ENCODE measurements around the gene BCKDHA.

Gene BCKDHA

DNA sequence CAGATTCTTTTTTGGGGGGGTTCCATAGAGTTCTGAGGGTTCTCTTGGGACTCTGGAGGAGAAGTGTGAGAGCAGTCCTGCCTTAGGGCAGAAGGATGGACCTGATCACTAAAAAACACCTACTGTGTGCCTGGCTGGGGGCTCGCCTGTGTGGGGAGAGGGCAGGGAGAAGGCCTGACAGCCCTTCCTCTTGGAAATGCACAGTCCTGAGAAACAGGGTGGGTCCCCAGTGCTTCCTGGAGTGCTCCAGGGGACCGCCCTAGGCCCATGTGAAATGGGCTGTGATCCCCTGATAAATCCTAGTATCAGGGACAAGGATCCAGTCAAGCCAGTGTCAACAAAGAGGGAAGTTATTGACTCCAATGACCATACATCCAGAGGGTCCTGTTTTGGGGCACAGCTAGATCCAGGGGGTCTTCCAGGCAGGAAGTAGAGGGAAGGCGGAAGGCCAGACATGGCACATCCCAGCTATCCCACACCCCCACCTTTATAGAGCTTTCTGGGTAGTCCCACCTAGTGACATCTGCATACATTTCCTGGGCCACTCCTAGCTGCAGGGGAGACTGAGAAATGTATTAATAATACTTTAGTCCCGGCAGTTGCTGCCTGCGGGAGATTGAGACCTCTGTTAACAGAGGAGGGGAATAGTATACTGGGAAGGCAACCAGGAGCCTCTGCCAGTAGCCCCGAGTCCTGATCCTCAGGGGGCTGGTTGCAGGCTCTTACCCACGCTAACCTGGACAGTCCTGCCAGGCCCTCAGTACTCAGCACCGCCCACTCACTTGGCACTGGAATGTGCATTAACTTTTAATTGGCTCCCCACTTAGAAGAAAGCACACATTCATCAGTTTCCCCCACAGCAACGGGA lies 13.7 kb downstream of the BCKDHA start:
- no peaks in the 10 kb centered on the region for H3K79me2 ChIP-seq (ENCODE audit: insufficient read depth, low read length)

DNA sequence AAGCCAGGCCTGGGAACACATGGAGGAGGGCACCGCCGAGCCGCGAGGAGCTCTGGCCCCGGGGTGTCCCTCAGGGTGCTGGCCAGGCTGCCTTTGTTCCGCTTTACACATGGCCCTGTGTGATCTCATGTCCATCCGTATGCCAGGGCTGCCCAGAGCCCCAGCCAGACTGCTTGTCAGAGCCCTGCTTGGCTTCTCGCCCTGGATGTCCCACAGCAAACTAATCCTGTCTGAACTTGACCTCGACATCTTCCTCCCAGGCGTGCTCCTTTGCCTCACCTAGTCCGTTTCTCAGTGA lies 14.3 kb downstream of the BCKDHA start:
- no peaks in the 10 kb centered on the region for H3K79me2 ChIP-seq (ENCODE audit: insufficient read depth, low read length)
- no peak overlapping the region for H3K4me2 ChIP-seq (ENCODE audit: low read depth, low read length, poor library complexity, severe bottlenecking)
- H3K27ac ChIP-seq (ENCODE audit: low read depth, low read length) = no peak overlapping the region
- no peaks in the 10 kb centered on the region for H3K9me3 ChIP-seq (ENCODE audit: insufficient read depth, low read length)
- no peaks in the 10 kb centered on the region for H3K27me3 ChIP-seq (ENCODE audit: low read length)
- no peaks in the 10 kb centered on the region for H4K20me1 ChIP-seq (ENCODE audit: low read depth, low read length)
- H3K9ac ChIP-seq (ENCODE audit: low read length) = no peak overlapping the region
- no peaks in the 10 kb centered on the region for H3F3A ChIP-seq (ENCODE audit: insufficient read depth)
- H3K36me3 ChIP-seq (ENCODE audit: low read length) = no peaks in the 10 kb centered on the region
- no peak overlapping the region for H3K4me3 ChIP-seq (ENCODE audit: insufficient read depth, low read length, poor library complexity, severe bottlenecking)
- TF ChIP-seq, protein P1, sequence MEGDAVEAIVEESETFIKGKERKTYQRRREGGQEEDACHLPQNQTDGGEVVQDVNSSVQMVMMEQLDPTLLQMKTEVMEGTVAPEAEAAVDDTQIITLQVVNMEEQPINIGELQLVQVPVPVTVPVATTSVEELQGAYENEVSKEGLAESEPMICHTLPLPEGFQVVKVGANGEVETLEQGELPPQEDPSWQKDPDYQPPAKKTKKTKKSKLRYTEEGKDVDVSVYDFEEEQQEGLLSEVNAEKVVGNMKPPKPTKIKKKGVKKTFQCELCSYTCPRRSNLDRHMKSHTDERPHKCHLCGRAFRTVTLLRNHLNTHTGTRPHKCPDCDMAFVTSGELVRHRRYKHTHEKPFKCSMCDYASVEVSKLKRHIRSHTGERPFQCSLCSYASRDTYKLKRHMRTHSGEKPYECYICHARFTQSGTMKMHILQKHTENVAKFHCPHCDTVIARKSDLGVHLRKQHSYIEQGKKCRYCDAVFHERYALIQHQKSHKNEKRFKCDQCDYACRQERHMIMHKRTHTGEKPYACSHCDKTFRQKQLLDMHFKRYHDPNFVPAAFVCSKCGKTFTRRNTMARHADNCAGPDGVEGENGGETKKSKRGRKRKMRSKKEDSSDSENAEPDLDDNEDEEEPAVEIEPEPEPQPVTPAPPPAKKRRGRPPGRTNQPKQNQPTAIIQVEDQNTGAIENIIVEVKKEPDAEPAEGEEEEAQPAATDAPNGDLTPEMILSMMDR (IDR thresholded peaks at IDR 0.05; ENCODE audit: insufficient read depth, low read length, poor library complexity, severe bottlenecking) = no peak
- TF ChIP-seq EZH2phosphoT487 (conservative IDR thresholded peaks at IDR 0.05; ENCODE audit: low read length) = no peak
- H2AFZ ChIP-seq (ENCODE audit: low read depth, low read length, severe bottlenecking) = no peak overlapping the region
- no peaks in the 10 kb centered on the region for H3K9me2 ChIP-seq (replicated peaks; ENCODE audit: insufficient read depth, low read length)

More for the DNA sequence above, 13.7 kb downstream of the BCKDHA start:
- Histone ChIP-seq H3K4me2 (ENCODE audit: low read depth, low read length, poor library complexity, severe bottlenecking) (no peak overlapping the region), H2AFZ (ENCODE audit: low read depth, low read length, severe bottlenecking) (no peak overlapping the region), H3K4me3 (ENCODE audit: insufficient read depth, low read length, poor library complexity, severe bottlenecking) (no peak overlapping the region), H3F3A (ENCODE audit: insufficient read depth) (no peaks in the 10 kb centered on the region), H4K20me1 (ENCODE audit: low read depth, low read length) (no peaks in the 10 kb centered on the region), H3K9me2 (replicated peaks; ENCODE audit: insufficient read depth, low read length) (no peaks in the 10 kb centered on the region), H3K36me3 (ENCODE audit: low read length) (no peaks in the 10 kb centered on the region), H3K27me3 (ENCODE audit: low read length) (no peaks in the 10 kb centered on the region), H3K9me3 (ENCODE audit: insufficient read depth, low read length) (no peaks in the 10 kb centered on the region), H3K9ac (ENCODE audit: low read length) (no peak overlapping the region), H3K27ac (ENCODE audit: low read depth, low read length) (no peak overlapping the region)
- no peak for TF ChIP-seq EZH2phosphoT487 (conservative IDR thresholded peaks at IDR 0.05; ENCODE audit: low read length)
- TF ChIP-seq, protein P1 (IDR thresholded peaks at IDR 0.05; ENCODE audit: insufficient read depth, low read length, poor library complexity, severe bottlenecking) = no peak

DNA sequence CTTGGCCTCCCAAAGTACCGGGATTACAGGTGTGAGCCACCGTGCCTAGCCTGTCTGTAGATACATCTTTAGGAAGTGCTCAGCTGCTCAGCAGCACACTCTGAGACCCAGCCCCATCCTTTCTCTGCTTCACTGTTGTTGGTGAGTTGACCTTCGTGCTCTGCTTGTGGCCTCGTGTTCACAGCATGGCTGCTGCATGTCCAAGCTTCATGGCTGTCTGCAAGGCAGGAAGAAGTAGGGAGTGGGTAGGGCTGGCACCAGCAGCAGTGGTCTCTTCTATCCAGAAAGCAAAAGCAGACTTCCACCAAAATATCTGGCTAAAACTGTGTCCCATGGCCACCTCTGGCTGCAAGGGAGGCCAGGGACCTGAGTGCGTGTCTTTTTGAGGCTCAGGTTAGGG lies 15.3 kb downstream of the BCKDHA start:
- Histone ChIP-seq H3K36me3 (ENCODE audit: low read length) (no peaks in the 10 kb centered on the region), H3K9ac (ENCODE audit: low read length) (no peak overlapping the region), H3F3A (ENCODE audit: insufficient read depth) (no peaks in the 10 kb centered on the region), H3K4me2 (ENCODE audit: low read depth, low read length, poor library complexity, severe bottlenecking) (no peak overlapping the region), H3K4me3 (ENCODE audit: insufficient read depth, low read length, poor library complexity, severe bottlenecking) (no peak overlapping the region), H2AFZ (ENCODE audit: low read depth, low read length, severe bottlenecking) (no peak overlapping the region), H3K9me2 (replicated peaks; ENCODE audit: insufficient read depth, low read length) (no peaks in the 10 kb centered on the region), H3K9me3 (ENCODE audit: insufficient read depth, low read length) (no peaks in the 10 kb centered on the region), H3K79me2 (ENCODE audit: insufficient read depth, low read length) (no peaks in the 10 kb centered on the region), H3K27ac (ENCODE audit: low read depth, low read length) (no peak overlapping the region), H3K27me3 (ENCODE audit: low read length) (no peaks in the 10 kb centered on the region), H4K20me1 (ENCODE audit: low read depth, low read length) (no peaks in the 10 kb centered on the region)
- TF ChIP-seq, protein P1 (IDR thresholded peaks at IDR 0.05; ENCODE audit: insufficient read depth, low read length, poor library complexity, severe bottlenecking) = no peak
- TF ChIP-seq EZH2phosphoT487 (conservative IDR thresholded peaks at IDR 0.05; ENCODE audit: low read length) = no peak
